Measurements from ENCODE around the gene SETD1B. TPM values are rescaled to one million over a fixed set of nuclear protein-coding genes. Genes with fewer than 3 reads are reported as not detected.

Gene SETD1B
- total and polyA plus RNA-seq, 2 donors (not counting 3 experiments of a cell fraction or from before 2014, with no cell fraction given): 2.6 to 27.0 TPM

DNA sequence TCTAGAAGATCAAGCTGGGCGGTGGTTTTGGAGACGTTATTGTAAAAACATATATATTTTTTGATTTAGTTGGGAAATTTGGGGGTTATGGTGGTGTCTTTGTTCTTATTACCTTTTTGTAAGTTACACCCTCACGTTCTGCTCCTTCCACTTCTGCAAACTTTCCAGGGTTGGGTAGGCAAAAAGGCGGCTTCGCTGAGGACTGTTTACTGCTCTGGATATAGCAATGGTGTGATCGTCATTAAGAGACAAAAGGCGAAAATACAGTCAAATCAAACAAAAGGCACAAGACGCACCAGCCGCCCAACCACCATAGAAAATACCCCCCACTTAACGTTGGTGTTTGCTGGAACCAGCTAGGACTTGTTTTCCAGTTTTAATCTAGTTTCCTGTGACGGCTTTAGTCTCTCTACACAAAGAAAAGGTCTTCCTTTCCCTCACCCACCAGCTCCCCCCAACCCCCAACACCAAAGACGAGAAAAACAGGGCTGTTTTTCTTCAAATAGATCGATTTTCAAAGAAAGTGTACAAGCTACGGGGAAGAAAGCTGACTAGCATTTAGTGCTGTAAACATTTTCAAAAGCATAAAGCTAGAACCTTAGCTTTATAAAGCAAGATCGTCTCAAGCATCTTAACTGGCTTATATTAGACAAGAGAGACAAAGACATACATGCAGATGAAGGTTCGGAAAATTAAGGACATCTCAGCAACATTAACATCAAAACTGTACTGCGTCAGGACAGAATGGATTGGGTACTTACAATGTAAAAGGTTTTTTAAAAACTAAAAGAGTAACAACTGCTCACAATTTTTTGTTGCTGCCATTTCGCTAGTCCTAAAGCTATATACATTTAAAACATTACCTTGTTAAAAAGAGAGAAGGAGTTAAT, 2.0 kb upstream of the SETD1B start:
- Histone ChIP-seq H3K4me2 (ENCODE audit: insufficient read depth, low read length) (peak overlapping the region; percentile 87), H3K27me3 (ENCODE audit: control insufficient read depth in 2 of 2, insufficient read depth in 2 of 2, low read length in 2 of 2) (no peaks in the 10 kb centered on the region), H3K9me1 (replicated peaks; ENCODE audit: control insufficient read depth, extremely low read depth, insufficient read depth, low read length) (no peaks in the 10 kb centered on the region), H3K9ac (replicated peaks; ENCODE audit: extremely low read depth, insufficient read depth, low read length) (peak overlapping the region; percentile 98), H3K36me3 (ENCODE audit: control insufficient read depth in 2 of 2, extremely low read depth in 1 of 2, insufficient read depth in 2 of 2, low read length in 2 of 2) (peaks cover 0 to 7% of the 10 kb centered on the region in 2 experiments), H3K4me1 (ENCODE audit: control insufficient read depth, extremely low read depth, insufficient read depth, low read length) (peaks cover 42% of the 10 kb centered on the region), H3K4me3 (replicated peaks in 1 of 3; ENCODE audit: insufficient read depth in 1 of 3, low read depth in 1 of 3, low read length in 3 of 3) (peak overlapping the region; percentile 13 to 81 (median 79)), H4K20me1 (replicated peaks; ENCODE audit: control insufficient read depth, extremely low read depth, insufficient read depth, low read length) (no peaks in the 10 kb centered on the region), H2AFZ (ENCODE audit: low read depth, low read length) (no peak overlapping the region), H3K27ac (ENCODE audit: insufficient read depth, low read depth, low read length) (peak overlapping the region; percentile 93), H3K79me2 (ENCODE audit: control insufficient read depth, insufficient read depth, low read length) (peaks cover 59% of the 10 kb centered on the region), H3K9me3 (replicated peaks; ENCODE audit: control insufficient read depth, insufficient read depth, low read length) (no peaks in the 10 kb centered on the region)
- CTCF ChIA-PET: interaction anchor here (1.5 to 12.8 kb wide), 4 partner anchors 4 to 87 kb away, joined by 4 to 774 read pairs (median 390); partner anchors contain the start of genes PSMD9, RHOF and SETD1B
- dilution Hi-C loops (cut with MboI; ENCODE audit: extremely low pct_ligation_motif_present, low sequenced_read_pairs): no loop called here
- TF ChIP-seq FOS (IDR thresholded peaks at IDR 0.05; ENCODE audit: borderline replicate concordance, insufficient read depth, low read length) (no peak), MYC (IDR thresholded peaks at IDR 0.05; ENCODE audit: low read depth, low read length) (no peak), EZH2 (IDR thresholded peaks at IDR 0.05; ENCODE audit: borderline replicate concordance, low read depth, low read length, severe bottlenecking) (no peak), POLR2AphosphoS5 (IDR thresholded peaks at IDR 0.05; ENCODE audit: insufficient read depth, low read depth, low read length) (peak; percentile 12), POLR2A (IDR thresholded peaks at IDR 0.05; ENCODE audit: low read depth, low read length) (no peak), GATA2 (IDR thresholded peaks at IDR 0.05; ENCODE audit: insufficient read depth, insufficient read length, low read depth, low read length) (no peak)
- TF ChIP-seq, protein P1, sequence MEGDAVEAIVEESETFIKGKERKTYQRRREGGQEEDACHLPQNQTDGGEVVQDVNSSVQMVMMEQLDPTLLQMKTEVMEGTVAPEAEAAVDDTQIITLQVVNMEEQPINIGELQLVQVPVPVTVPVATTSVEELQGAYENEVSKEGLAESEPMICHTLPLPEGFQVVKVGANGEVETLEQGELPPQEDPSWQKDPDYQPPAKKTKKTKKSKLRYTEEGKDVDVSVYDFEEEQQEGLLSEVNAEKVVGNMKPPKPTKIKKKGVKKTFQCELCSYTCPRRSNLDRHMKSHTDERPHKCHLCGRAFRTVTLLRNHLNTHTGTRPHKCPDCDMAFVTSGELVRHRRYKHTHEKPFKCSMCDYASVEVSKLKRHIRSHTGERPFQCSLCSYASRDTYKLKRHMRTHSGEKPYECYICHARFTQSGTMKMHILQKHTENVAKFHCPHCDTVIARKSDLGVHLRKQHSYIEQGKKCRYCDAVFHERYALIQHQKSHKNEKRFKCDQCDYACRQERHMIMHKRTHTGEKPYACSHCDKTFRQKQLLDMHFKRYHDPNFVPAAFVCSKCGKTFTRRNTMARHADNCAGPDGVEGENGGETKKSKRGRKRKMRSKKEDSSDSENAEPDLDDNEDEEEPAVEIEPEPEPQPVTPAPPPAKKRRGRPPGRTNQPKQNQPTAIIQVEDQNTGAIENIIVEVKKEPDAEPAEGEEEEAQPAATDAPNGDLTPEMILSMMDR (IDR thresholded peaks at IDR 0.05; ENCODE audit: extremely low read depth in 1 of 2, insufficient read depth in 1 of 2, low read depth in 1 of 2, low read length in 2 of 2): no peak
- TF ChIP-seq, protein P2, sequence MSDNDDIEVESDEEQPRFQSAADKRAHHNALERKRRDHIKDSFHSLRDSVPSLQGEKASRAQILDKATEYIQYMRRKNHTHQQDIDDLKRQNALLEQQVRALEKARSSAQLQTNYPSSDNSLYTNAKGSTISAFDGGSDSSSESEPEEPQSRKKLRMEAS (IDR thresholded peaks at IDR 0.05; ENCODE audit: insufficient read depth, insufficient read length): no peak
- POLR2A ChIA-PET: interaction anchor here (0.5 to 3.3 kb wide), 6 partner anchors 8 to 424 kb away, joined by 3 to 20 read pairs (median 5); partner anchors contain the start of gene RHOF
- no peak for FAIRE-seq
- intact Hi-C loops (cut with micrococcal nuclease): no loop called here
- DNase-seq (ENCODE audit: low read depth, low spot score): peak; percentile 80
- BruUV-seq (replicated peaks): no TSS peak

All from endothelial cell of umbilical vein (primary cell).